CD8-positive, alpha-beta memory T cell (primary cell): ENCODE measurements around the gene TNKS1BP1. TPM values are rescaled to one million over a fixed set of nuclear protein-coding genes. Genes with fewer than 3 reads are reported as not detected.

Experiments used
- CTCF ChIA-PET: fragments of 350-600 bp; sonication (Branson Sonifier 250); formaldehyde crosslinking; loops from one replicate; lab custom pipeline; 2021; ENCODE audit warnings: antibody characterized with exemption; lab: Charles Lee
- POLR2A ChIA-PET: fragments of 350-600 bp; sonication (Branson Sonifier 250); formaldehyde crosslinking; loops from one replicate; lab custom pipeline; 2021; ENCODE audit warnings: antibody characterized with exemption; lab: Charles Lee
- DNase-seq, 5 donors: peaks; one replicate each; pipeline versions ENCODE4 v3.0.0 to v3.0.0-alpha.2; 2020 to 2022; ENCODE audit warnings: mixed read lengths in 1 of 5
- H3K27ac ChIP-seq: one replicate; pipeline ENCODE4 v1.7.0; 2013; ENCODE audit warnings: low read depth, mild to moderate bottlenecking, low read length, moderate library complexity
- H3K27me3 ChIP-seq: 2 replicates; pipeline ENCODE4 v1.7.0; 2013; ENCODE audit warnings: low read length, mild to moderate bottlenecking; ENCODE audit not compliant: insufficient read depth, poor library complexity, severe bottlenecking
- H3K36me3 ChIP-seq: 2 replicates; pipeline ENCODE4 v1.7.0; 2013; ENCODE audit warnings: mild to moderate bottlenecking, low read length, moderate library complexity; ENCODE audit not compliant: insufficient read depth
- H3K4me1 ChIP-seq: 2 replicates; pipeline ENCODE4 v1.7.0; 2013; ENCODE audit warnings: mild to moderate bottlenecking, low read length, moderate library complexity; ENCODE audit not compliant: insufficient read depth
- H3K4me3 ChIP-seq: 2 replicates; pipeline ENCODE4 v1.7.0; 2013; ENCODE audit warnings: mild to moderate bottlenecking, low read length
- H3K9me3 ChIP-seq: 2 replicates; pipeline ENCODE4 v1.7.0; 2013; ENCODE audit warnings: mild to moderate bottlenecking, low read length
- H3K27ac Mint-ChIP-seq, 8 donors: one replicate each; pipeline ENCODE4 v1.8.0; 2020 to 2021; ENCODE audit warnings: mixed read lengths in 8 of 8, mild to moderate bottlenecking in 6 of 8, inconsistent platforms in 3 of 8, moderate library complexity in 3 of 8
- H3K27me3 Mint-ChIP-seq, 2 donors: one replicate each; pipeline ENCODE4 v1.8.0; 2020 to 2021; ENCODE audit warnings: mixed read lengths in 2 of 2, mild to moderate bottlenecking in 1 of 2, moderate library complexity in 1 of 2
- H3K36me3 Mint-ChIP-seq, 3 donors: one replicate each; pipeline ENCODE4 v1.8.0; 2020 to 2021; ENCODE audit warnings: mixed read lengths in 3 of 3, inconsistent platforms in 1 of 3, mild to moderate bottlenecking in 1 of 3
- H3K4me1 Mint-ChIP-seq, 3 donors: one replicate each; pipeline ENCODE4 v1.8.0; 2020 to 2021; ENCODE audit warnings: mixed read lengths in 3 of 3, inconsistent platforms in 1 of 3, mild to moderate bottlenecking in 1 of 3
- H3K4me3 Mint-ChIP-seq, 7 donors: one replicate each; pipeline ENCODE4 v1.8.0; 2020 to 2021; ENCODE audit warnings: mixed read lengths in 7 of 7, mild to moderate bottlenecking in 6 of 7, moderate library complexity in 4 of 7, inconsistent platforms in 2 of 7
- H3K9me3 Mint-ChIP-seq, 5 donors: one replicate each; pipeline ENCODE4 v1.8.0; 2020 to 2022; ENCODE audit warnings: mixed read lengths in 5 of 5, mild to moderate bottlenecking in 3 of 5, moderate library complexity in 2 of 5, inconsistent platforms in 1 of 5
- polyA plus RNA-seq: library from polyadenylated mRNA; unstranded; fragments of 300-500 nt; fragmentation: Illumina TruSeq; gene quantifications from one replicate; pipeline ENCODE4 v1.2.3, GENCODE V29; 2021
- total RNA-seq, 2 experiments: library from RNA; stranded (reverse); gene quantifications; one replicate each; pipeline ENCODE4 v1.2.3, GENCODE V29; 2021

Gene TNKS1BP1
- total and polyA plus RNA-seq, 3 experiments from 2014 or later, result 3.0 to 9.6 (median 8.7) TPM

DNA sequence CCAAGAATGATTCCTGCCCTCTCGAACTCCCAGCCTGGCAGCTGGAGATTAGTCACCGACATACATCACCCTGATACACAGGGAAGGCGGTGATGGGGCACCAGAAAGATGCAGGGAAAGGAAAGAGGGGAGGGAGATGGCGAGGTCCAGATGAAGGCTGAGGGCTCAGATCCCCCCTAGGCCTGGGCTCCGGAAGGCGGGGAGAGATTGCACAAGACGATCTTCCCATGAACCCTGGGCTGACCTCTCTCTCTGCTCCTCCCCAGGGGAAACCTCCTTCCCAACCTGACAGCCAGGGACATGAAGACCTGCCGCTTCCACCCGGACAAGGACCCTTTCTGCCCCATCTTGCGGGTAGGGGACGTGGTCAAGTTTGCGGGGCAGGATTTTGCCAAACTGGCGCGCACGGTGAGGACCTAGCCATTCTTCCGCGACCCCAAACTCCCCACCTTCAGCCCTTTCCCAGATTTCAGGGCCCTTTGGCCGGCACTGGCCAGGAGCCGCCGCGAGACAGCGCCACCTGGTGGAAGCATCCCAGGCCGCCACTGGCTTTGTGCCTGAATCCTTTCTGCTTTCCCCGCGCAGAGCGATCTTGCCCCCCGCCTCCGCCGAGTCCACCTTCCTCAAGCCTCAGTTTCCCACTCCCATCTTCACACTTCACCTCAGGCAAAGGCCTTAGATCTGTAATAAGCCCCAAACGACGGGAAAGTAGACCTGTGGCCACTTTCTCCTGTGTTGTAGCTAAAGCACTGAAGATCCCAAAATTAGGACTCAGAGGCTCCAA is 24.9 kb upstream of the TNKS1BP1 start:
- Mint-ChIP-seq H3K9me3 (peaks cover 0 to 4% (median 0%) of the 10 kb centered on the region in 5 donors), H3K27ac (no peak overlapping the region), H3K36me3 (peaks cover 0 to 2% (median 0%) of the 10 kb centered on the region in 3 donors), H3K27me3 (peaks cover 4 to 6% of the 10 kb centered on the region in 2 donors), H3K4me3 (no peak overlapping the region), H3K4me1 (peaks cover 0 to 5% (median 3%) of the 10 kb centered on the region in 3 donors)
- no peaks in the 10 kb centered on the region for H3K36me3 ChIP-seq
- DNase-seq, result peak; percentile 33 to 69 (median 54)
- POLR2A ChIA-PET, result no interaction called here
- no peaks in the 10 kb centered on the region for H3K27me3 ChIP-seq
- no peak overlapping the region for H3K27ac ChIP-seq
- no peaks in the 10 kb centered on the region for H3K4me1 ChIP-seq
- H3K4me3 ChIP-seq, result no peak overlapping the region
- no peaks in the 10 kb centered on the region for H3K9me3 ChIP-seq
- CTCF ChIA-PET, result interaction anchor here (0.7 to 2.3 kb wide), 10 partner anchors 11 to 546 kb away, joined by 3 to 14 read pairs (median 4); no protein-coding TSS in a partner anchor

- DNase-seq, result no peak
- H3K9me3 ChIP-seq, result no peaks in the 10 kb centered on the region
- peaks cover 0 to 2% (median 0%) of the 10 kb centered on the region in 3 donors for H3K36me3 Mint-ChIP-seq
- H3K9me3 Mint-ChIP-seq, result peaks cover 0 to 4% (median 0%) of the 10 kb centered on the region in 5 donors
- peaks cover 0 to 5% (median 3%) of the 10 kb centered on the region in 3 donors for H3K4me1 Mint-ChIP-seq
- H3K36me3 ChIP-seq, result no peaks in the 10 kb centered on the region
- ChIA-PET CTCF (interaction anchor here (0.8 to 2.3 kb wide), 9 partner anchors 8 to 144 kb away, joined by 3 to 14 read pairs (median 5); no protein-coding TSS in a partner anchor), POLR2A (no interaction called here)
- H3K27ac Mint-ChIP-seq, result no peak overlapping the region
- no peak overlapping the region for H3K27ac ChIP-seq
- H3K4me1 ChIP-seq, result no peaks in the 10 kb centered on the region
- H3K27me3 Mint-ChIP-seq, result peaks cover 0 to 6% of the 10 kb centered on the region in 2 donors
- no peaks in the 10 kb centered on the region for H3K27me3 ChIP-seq
- no peak overlapping the region for H3K4me3 Mint-ChIP-seq
- no peak overlapping the region for H3K4me3 ChIP-seq
Measured at GRCh38 chr11:57348636-57349313, 24.0 kb upstream of the TNKS1BP1 start.

GRCh38 chr11:57348052-57348451 is 23.3 kb upstream of the TNKS1BP1 start:
- H3K27ac Mint-ChIP-seq, result no peak overlapping the region
- peaks cover 0 to 4% (median 0%) of the 10 kb centered on the region in 5 donors for H3K9me3 Mint-ChIP-seq
- Histone ChIP-seq H3K27me3 (no peaks in the 10 kb centered on the region), H3K27ac (no peak overlapping the region), H3K4me3 (no peak overlapping the region), H3K9me3 (no peaks in the 10 kb centered on the region), H3K36me3 (no peaks in the 10 kb centered on the region), H3K4me1 (no peaks in the 10 kb centered on the region)
- ChIA-PET CTCF (interaction anchor here (0.8 to 2.1 kb wide), 8 partner anchors 9 to 145 kb away, joined by 3 to 7 read pairs (median 4); no protein-coding TSS in a partner anchor), POLR2A (no interaction called here)
- peaks cover 0 to 6% of the 10 kb centered on the region in 2 donors for H3K27me3 Mint-ChIP-seq
- DNase-seq, result no peak
- no peak overlapping the region for H3K4me3 Mint-ChIP-seq
- H3K36me3 Mint-ChIP-seq, result peaks cover 0 to 2% (median 0%) of the 10 kb centered on the region in 3 donors
- peaks cover 0 to 5% (median 3%) of the 10 kb centered on the region in 3 donors for H3K4me1 Mint-ChIP-seq

- Histone ChIP-seq H3K4me1 (no peaks in the 10 kb centered on the region), H3K36me3 (no peaks in the 10 kb centered on the region), H3K27me3 (no peaks in the 10 kb centered on the region), H3K27ac (no peak overlapping the region), H3K4me3 (no peak overlapping the region), H3K9me3 (no peaks in the 10 kb centered on the region)
- Mint-ChIP-seq H3K4me3 (no peak overlapping the region), H3K4me1 (peaks cover 0 to 5% (median 3%) of the 10 kb centered on the region in 3 donors), H3K27me3 (peaks cover 0 to 6% of the 10 kb centered on the region in 2 donors), H3K9me3 (peaks cover 0 to 4% (median 0%) of the 10 kb centered on the region in 5 donors), H3K36me3 (peaks cover 0 to 2% (median 0%) of the 10 kb centered on the region in 3 donors), H3K27ac (no peak overlapping the region)
- POLR2A ChIA-PET, result no interaction called here
- DNase-seq, result no peak
- CTCF ChIA-PET, result interaction anchor here (1.1 to 2.8 kb wide), 9 partner anchors 10 to 293 kb away, joined by 3 to 21 read pairs (median 5); no protein-coding TSS in a partner anchor
Measured at GRCh38 chr11:57347336-57347735, 22.6 kb upstream of the TNKS1BP1 start.

DNA sequence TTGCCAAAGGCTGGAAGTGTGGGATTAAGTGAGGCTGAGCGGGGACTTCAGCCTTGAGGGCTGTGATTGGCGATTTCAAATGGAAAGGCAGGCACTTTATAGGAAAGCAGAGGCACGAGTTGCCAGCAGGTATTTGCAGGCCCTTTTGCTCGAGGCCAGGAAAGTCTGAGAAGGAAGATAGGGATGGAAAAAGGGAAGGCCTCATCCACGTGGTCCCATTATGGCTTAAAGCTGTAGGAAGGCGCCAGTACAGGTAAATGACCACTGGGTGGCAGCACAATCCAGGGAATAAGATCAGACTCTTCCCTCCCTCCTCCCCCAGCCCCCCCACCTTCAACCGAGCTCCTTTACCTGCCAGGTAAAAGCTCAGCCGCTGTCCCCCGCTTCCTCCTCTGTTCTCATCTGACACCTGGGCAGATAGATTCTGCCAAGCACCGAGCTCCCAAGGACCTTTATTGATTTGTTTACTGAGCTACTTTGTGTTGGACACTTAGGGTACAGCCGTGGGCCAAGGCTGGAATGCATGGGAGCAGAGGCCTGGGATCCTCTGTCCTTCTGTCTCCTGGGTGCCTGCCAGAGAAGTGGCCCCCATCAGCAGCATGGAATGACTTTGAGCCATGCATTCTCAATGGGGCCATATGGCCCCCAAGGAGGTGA is 20.9 kb upstream of the TNKS1BP1 start:
- Histone ChIP-seq H3K36me3 (no peaks in the 10 kb centered on the region), H3K9me3 (no peaks in the 10 kb centered on the region), H3K27me3 (no peaks in the 10 kb centered on the region), H3K4me1 (no peaks in the 10 kb centered on the region), H3K4me3 (no peak overlapping the region), H3K27ac (no peak overlapping the region)
- H3K27ac Mint-ChIP-seq, result no peak overlapping the region
- H3K36me3 Mint-ChIP-seq, result no peaks in the 10 kb centered on the region
- peaks cover 0 to 4% of the 10 kb centered on the region in 2 donors for H3K27me3 Mint-ChIP-seq
- ChIA-PET CTCF (interaction anchor here (0.6 to 2.8 kb wide), 17 partner anchors 10 to 457 kb away, joined by 3 to 21 read pairs (median 3); partner anchors contain the start of gene SSRP1), POLR2A (no interaction called here)
- H3K4me3 Mint-ChIP-seq, result no peak overlapping the region
- peak; percentile 50 to 76 (median 62) for DNase-seq
- H3K9me3 Mint-ChIP-seq, result no peaks in the 10 kb centered on the region
- peaks cover 0 to 5% (median 3%) of the 10 kb centered on the region in 3 donors for H3K4me1 Mint-ChIP-seq

- H3K4me1 ChIP-seq, result no peaks in the 10 kb centered on the region
- DNase-seq, result no peak
- H3K4me3 ChIP-seq, result no peak overlapping the region
- no peaks in the 10 kb centered on the region for H3K9me3 ChIP-seq
- Mint-ChIP-seq H3K36me3 (no peaks in the 10 kb centered on the region), H3K4me3 (no peak overlapping the region), H3K27me3 (peaks cover 0 to 2% of the 10 kb centered on the region in 2 donors), H3K4me1 (peaks cover 0 to 2% (median under 1%) of the 10 kb centered on the region in 3 donors), H3K27ac (no peak overlapping the region), H3K9me3 (no peaks in the 10 kb centered on the region)
- no peaks in the 10 kb centered on the region for H3K27me3 ChIP-seq
- no peak overlapping the region for H3K27ac ChIP-seq
- CTCF ChIA-PET, result interaction anchor here (1.6 to 2.8 kb wide), 4 partner anchors 9 to 182 kb away, joined by 6 to 15 read pairs (median 10); partner anchors contain the start of gene SSRP1
- no peaks in the 10 kb centered on the region for H3K36me3 ChIP-seq
- POLR2A ChIA-PET, result no interaction called here
Measured at GRCh38 chr11:57344826-57345225, 20.1 kb upstream of the TNKS1BP1 start.

- no peak for DNase-seq
- H3K4me1 Mint-ChIP-seq, result no peaks in the 10 kb centered on the region
- H3K27ac Mint-ChIP-seq, result no peak overlapping the region
- Histone ChIP-seq H3K4me3 (no peak overlapping the region), H3K4me1 (no peaks in the 10 kb centered on the region), H3K27me3 (no peaks in the 10 kb centered on the region), H3K27ac (no peak overlapping the region), H3K9me3 (no peaks in the 10 kb centered on the region), H3K36me3 (no peaks in the 10 kb centered on the region)
- no peaks in the 10 kb centered on the region for H3K9me3 Mint-ChIP-seq
- H3K27me3 Mint-ChIP-seq, result peaks cover 0 to 1% of the 10 kb centered on the region in 2 donors
- H3K36me3 Mint-ChIP-seq, result no peaks in the 10 kb centered on the region
- CTCF ChIA-PET, result interaction anchor here (0.9 to 2.9 kb wide), 5 partner anchors 18 to 300 kb away, joined by 3 to 12 read pairs (median 4); no protein-coding TSS in a partner anchor
- POLR2A ChIA-PET, result no interaction called here
- no peak overlapping the region for H3K4me3 Mint-ChIP-seq
Measured at GRCh38 chr11:57343825-57344224, 19.1 kb upstream of the TNKS1BP1 start.
